Natural killer cell treated with Interleukin-12 subunit alpha and Interleukin-12 subunit beta and Interleukin-15 and Interleukin-18, amount 100 ng/mL, for 72 hours (primary cell): ENCODE measurements around the gene YWHAG. TPM values are rescaled to one million over a fixed set of nuclear protein-coding genes. Genes with fewer than 3 reads are reported as not detected.
"Not testable (repeated sequence)": the region's sequence is repeated elsewhere in the genome, so short reads cannot be mapped to it uniquely, and the experiment has no call there.

ENCODE experiments used
- ATAC-seq, 2 donors: fragments of 150-1000 bp; cut with Tn5 transposase in 1 of 2; sonication (Bioruptor Pico), chemical (Tn5 transposase) in 1 of 2; 2 replicates each; pipeline ENCODE4 v1.10.0; 2021
- DNase-seq: peaks from one replicate; pipeline ENCODE4 v3.0.0; 2022; ENCODE audit warnings: low spot score
- H3K27ac Mint-ChIP-seq, 2 donors: 1 replicate in 1 of 2; 2 replicates in 1 of 2; pipeline ENCODE4 v1.8.0; 2022; ENCODE audit warnings: mixed read lengths in 2 of 2, mild to moderate bottlenecking in 1 of 2, moderate library complexity in 1 of 2
- H3K27me3 Mint-ChIP-seq, 2 donors: 1 replicate in 1 of 2; 2 replicates in 1 of 2; pipeline ENCODE4 v1.8.0; 2022; ENCODE audit warnings: mixed read lengths in 2 of 2
- H3K36me3 Mint-ChIP-seq: one replicate; pipeline ENCODE4 v1.8.0; 2022; ENCODE audit warnings: mixed read lengths
- H3K4me1 Mint-ChIP-seq, 2 donors: 1 replicate in 1 of 2; 2 replicates in 1 of 2; pipeline ENCODE4 v1.8.0; 2022; ENCODE audit warnings: low read depth in 2 of 2, mixed read lengths in 2 of 2, mild to moderate bottlenecking in 1 of 2
- H3K4me3 Mint-ChIP-seq: one replicate; pipeline ENCODE4 v1.8.0; 2022; ENCODE audit warnings: mixed read lengths
- H3K9me3 Mint-ChIP-seq: 2 replicates; pipeline ENCODE4 v1.8.0; 2022; ENCODE audit warnings: mixed read lengths
- total RNA-seq, 2 donors: library from RNA; stranded (reverse); gene quantifications; one replicate each; pipeline ENCODE4 v1.2.3, GENCODE V29; 2022

YWHAG gene
- total RNA-seq, 2 donors from 2014 or later = 115 to 154 TPM

GRCh38 chr7:76316984-76317781 lies 41.6 kb downstream of the YWHAG start:
- ATAC-seq (no peak), DNase-seq (no peak)
- no peaks in the 10 kb centered on the region for H3K27me3 Mint-ChIP-seq
- no peaks in the 10 kb centered on the region for H3K9me3 Mint-ChIP-seq
- H3K4me3 Mint-ChIP-seq = peak overlapping the region; percentile 89
- peaks cover 31 to 32% of the 10 kb centered on the region in 2 donors for H3K4me1 Mint-ChIP-seq
- peak overlapping the region; percentile 87 to 89 for H3K27ac Mint-ChIP-seq
- H3K36me3 Mint-ChIP-seq = no peaks in the 10 kb centered on the region

- Mint-ChIP-seq H3K27me3 (no peaks in the 10 kb centered on the region), H3K9me3 (no peaks in the 10 kb centered on the region), H3K4me3 (no peak overlapping the region), H3K36me3 (no peaks in the 10 kb centered on the region), H3K4me1 (peaks cover 31 to 32% of the 10 kb centered on the region in 2 donors), H3K27ac (no peak overlapping the region)
- DNase-seq = no peak
- ATAC-seq = no peak
These were observed 43.4 kb downstream of the YWHAG start for GRCh38 chr7:76315364-76315763.

GRCh38 chr7:76314740-76315139 lies 44.1 kb downstream of the YWHAG start:
- not testable (repeated sequence) for DNase-seq, H3K4me3 Mint-ChIP-seq, H3K9me3 Mint-ChIP-seq, ATAC-seq, H3K27me3 Mint-ChIP-seq, H3K36me3 Mint-ChIP-seq
- H3K4me1 Mint-ChIP-seq = peaks cover 26 to 28% of the 10 kb centered on the region in 2 donors
- H3K27ac Mint-ChIP-seq = peak overlapping the region in 1 of 2 donors; percentile 77

GRCh38 chr7:76314042-76314721 lies 44.6 kb downstream of the YWHAG start:
- ATAC-seq (peak; percentile 72 to 80), DNase-seq (peak; percentile 94)
- no peaks in the 10 kb centered on the region for H3K27me3 Mint-ChIP-seq
- H3K4me3 Mint-ChIP-seq = no peak overlapping the region
- no peaks in the 10 kb centered on the region for H3K36me3 Mint-ChIP-seq
- H3K4me1 Mint-ChIP-seq = peaks cover 25 to 26% of the 10 kb centered on the region in 2 donors
- no peaks in the 10 kb centered on the region for H3K9me3 Mint-ChIP-seq
- peak overlapping the region; percentile 64 to 77 for H3K27ac Mint-ChIP-seq

GRCh38 chr7:76311838-76312237 lies 47.0 kb downstream of the YWHAG start:
- not testable (repeated sequence) for H3K27ac Mint-ChIP-seq, H3K4me1 Mint-ChIP-seq, H3K27me3 Mint-ChIP-seq, H3K36me3 Mint-ChIP-seq, H3K9me3 Mint-ChIP-seq, DNase-seq, H3K4me3 Mint-ChIP-seq, ATAC-seq

- no peak overlapping the region for H3K4me3 Mint-ChIP-seq
- H3K27me3 Mint-ChIP-seq = no peaks in the 10 kb centered on the region
- H3K36me3 Mint-ChIP-seq = no peaks in the 10 kb centered on the region
- DNase-seq = no peak
- no peaks in the 10 kb centered on the region for H3K9me3 Mint-ChIP-seq
- ATAC-seq = no peak
- peaks cover 6% of the 10 kb centered on the region in 2 donors for H3K4me1 Mint-ChIP-seq
- H3K27ac Mint-ChIP-seq = no peak overlapping the region
These were observed 48.5 kb downstream of the YWHAG start for GRCh38 chr7:76310102-76310957.

GRCh38 chr7:76309341-76310101 lies 49.3 kb downstream of the YWHAG start:
- DNase-seq, H3K36me3 Mint-ChIP-seq, H3K4me3 Mint-ChIP-seq, H3K27ac Mint-ChIP-seq, H3K4me1 Mint-ChIP-seq, H3K9me3 Mint-ChIP-seq, ATAC-seq, H3K27me3 Mint-ChIP-seq: not testable (repeated sequence)

- not testable (repeated sequence) for H3K36me3 Mint-ChIP-seq, H3K9me3 Mint-ChIP-seq, DNase-seq, H3K4me3 Mint-ChIP-seq, H3K4me1 Mint-ChIP-seq, ATAC-seq, H3K27me3 Mint-ChIP-seq, H3K27ac Mint-ChIP-seq
These were observed 49.9 kb downstream of the YWHAG start for GRCh38 chr7:76308874-76309273.

GRCh38 chr7:76304888-76305375 lies 53.9 kb downstream of the YWHAG start:
- no peaks in the 10 kb centered on the region for H3K36me3 Mint-ChIP-seq
- H3K27ac Mint-ChIP-seq = no peak overlapping the region
- no peaks in the 10 kb centered on the region for H3K9me3 Mint-ChIP-seq
- H3K27me3 Mint-ChIP-seq = peaks cover 0 to 2% of the 10 kb centered on the region in 2 donors
- DNase-seq = no peak
- no peak for ATAC-seq
- no peak overlapping the region for H3K4me3 Mint-ChIP-seq
- H3K4me1 Mint-ChIP-seq = peaks cover 5 to 10% of the 10 kb centered on the region in 2 donors

- ATAC-seq = peak; percentile 76 to 80
- Mint-ChIP-seq H3K36me3 (no peaks in the 10 kb centered on the region), H3K9me3 (no peaks in the 10 kb centered on the region), H3K4me1 (peaks cover 5 to 10% of the 10 kb centered on the region in 2 donors), H3K27me3 (peaks cover 0 to 2% of the 10 kb centered on the region in 2 donors), H3K27ac (peak overlapping the region; percentile 66 to 81), H3K4me3 (peak overlapping the region; percentile 79)
- DNase-seq = peak; percentile 81
These were observed 55.3 kb downstream of the YWHAG start for GRCh38 chr7:76303202-76304147.

- Mint-ChIP-seq H3K4me3 (peak within 1 kb of the TSS; percentile 79), H3K9me3 (no peaks in the 10 kb centered on the region), H3K36me3 (no peaks in the 10 kb centered on the region), H3K27ac (peak within 1 kb of the TSS; percentile 66 to 81), H3K27me3 (peaks cover 0 to 2% of the 10 kb centered on the region in 2 donors), H3K4me1 (peaks cover 5 to 10% of the 10 kb centered on the region in 2 donors)
- DNase-seq (no peak), ATAC-seq (peak; percentile 64 to 66)
These were observed 56.2 kb downstream of the YWHAG start, which contains the start of gene HSPB1 for GRCh38 chr7:76302347-76303201. HSPB1 (plus strand) TSS chr7:76302673; CDS start chr7:76302713, 40 bp downstream.
